GM21360 (cell line): ENCODE measurements around the gene CHPT1.
"Not testable (repeated sequence)": the region's sequence is repeated elsewhere in the genome, so short reads cannot be mapped to it uniquely, and the experiment has no call there.

Source experiments
- ATAC-seq: cut with Tn5 transposase; IDR thresholded peaks from one replicate; pipeline ENCODE4 v1.9.1; 2021; ENCODE audit warnings: mild to moderate bottlenecking, moderate library complexity; ENCODE audit not compliant: unreplicated experiment

CHPT1 gene

DNA sequence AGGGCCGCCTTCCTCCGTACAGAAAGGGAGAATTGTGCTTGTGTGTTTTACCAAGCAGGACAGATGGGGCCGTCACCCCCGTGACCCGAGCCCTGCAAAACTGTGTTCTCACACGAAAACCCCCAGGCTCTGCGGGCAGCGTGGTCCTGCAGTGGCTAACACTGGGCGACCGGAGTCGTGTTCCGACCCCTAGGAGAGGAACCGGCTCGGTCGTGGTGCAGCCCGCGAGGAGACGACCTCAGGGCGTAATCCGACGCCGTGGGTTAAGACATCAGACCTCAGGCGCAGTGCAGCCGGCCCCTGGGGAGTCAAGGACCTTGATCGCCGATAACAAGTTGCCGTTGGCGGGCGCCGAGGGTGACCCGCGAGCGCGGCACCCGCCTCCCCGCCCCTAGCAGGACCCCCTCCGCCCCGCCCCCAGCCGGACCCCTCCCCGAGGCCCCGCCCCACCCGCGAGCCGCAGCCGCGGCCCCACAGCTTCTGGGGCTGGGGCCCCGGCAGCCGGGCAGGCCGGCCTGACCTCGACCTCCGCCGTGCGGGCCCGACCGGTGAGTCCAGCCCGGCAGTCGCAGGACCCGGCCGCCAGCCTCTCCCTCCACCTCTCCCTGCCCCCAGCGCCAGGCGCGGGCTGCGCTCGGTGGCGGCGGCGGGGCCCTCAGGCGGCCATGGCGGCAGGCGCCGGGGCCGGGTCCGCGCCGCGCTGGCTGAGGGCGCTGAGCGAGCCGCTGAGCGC is at the start of gene CHPT1:
Gene CHPT1 (plus strand): TSS at position 444 of the 733 bp plus-strand sequence. CDS start 222 bp downstream, at position 666.
- peak; percentile 53 for ATAC-seq

DNA sequence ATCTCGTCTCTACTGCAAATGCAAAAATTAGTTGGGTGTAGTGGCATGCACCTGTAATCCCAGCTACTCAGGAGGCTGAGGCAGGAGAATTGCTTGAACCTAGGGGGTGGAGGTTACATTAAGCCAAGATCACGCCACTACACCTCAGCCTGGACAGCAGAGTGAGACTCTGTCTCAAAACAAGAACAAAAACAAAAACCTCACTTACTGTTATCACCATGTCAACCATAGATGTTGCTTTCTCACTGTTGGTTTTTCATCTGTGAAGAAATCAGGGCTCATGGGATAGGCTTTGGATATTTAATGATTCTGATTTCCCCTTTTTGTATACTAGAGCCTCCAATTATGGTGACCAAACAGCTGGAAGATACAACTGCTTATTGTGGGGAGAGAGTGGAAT is 49.7 kb upstream of the CHPT1 start:
- no peak for ATAC-seq

DNA sequence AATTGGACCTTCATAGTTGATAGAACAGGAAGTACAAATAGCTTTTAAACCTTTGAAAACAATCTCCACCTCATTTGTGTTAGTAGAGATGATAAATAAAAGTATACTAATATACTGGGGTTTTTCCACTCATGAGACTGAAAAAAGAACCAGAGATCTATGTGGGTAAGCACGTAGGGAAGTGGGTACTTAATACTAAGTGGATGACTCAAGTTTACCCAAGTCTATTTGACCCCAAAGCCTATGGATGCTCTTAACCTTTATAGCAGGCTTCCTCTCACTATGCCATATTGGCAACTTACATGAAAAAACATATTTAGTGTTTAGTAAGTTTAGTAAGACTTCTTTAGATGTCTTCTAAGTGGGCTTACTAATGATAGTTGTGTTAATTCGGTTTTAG is 49.2 kb upstream of the CHPT1 start:
- ATAC-seq = no peak

DNA sequence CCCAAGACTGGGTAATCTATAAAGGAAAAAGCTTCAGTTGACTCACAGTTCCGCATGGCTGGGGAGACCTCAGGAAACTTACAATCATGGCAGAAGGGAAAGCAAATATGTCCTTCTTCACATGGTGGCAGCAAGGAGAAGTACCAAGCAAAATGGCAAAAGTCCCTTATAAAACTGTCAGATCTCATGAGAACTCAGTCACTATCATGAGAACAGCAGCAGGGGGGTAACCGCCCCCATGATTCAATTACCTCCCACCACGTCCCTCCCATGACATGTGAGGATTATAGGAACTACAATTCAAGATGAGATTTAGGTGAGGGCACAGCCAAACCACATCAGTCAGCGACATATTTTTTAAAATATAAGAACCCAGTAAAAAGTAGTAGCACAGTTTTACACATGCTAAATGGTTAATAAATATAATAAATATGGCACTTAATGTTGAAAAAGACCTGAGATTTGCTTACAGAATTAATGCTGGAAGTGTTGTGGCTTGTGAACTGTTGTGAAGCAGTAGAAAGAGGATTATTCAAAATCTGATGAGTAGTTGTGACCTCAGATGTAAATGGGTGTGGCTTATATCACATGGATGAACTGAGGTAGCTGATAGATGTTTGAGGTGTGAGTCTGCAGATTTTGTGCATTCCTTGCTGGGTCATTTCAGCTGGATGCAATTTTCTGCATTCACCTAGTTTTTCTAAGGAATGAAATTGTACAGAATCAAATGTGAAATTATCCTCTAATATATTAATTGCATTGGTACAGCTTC is 46.9 kb upstream of the CHPT1 start:
- no peak for ATAC-seq

DNA sequence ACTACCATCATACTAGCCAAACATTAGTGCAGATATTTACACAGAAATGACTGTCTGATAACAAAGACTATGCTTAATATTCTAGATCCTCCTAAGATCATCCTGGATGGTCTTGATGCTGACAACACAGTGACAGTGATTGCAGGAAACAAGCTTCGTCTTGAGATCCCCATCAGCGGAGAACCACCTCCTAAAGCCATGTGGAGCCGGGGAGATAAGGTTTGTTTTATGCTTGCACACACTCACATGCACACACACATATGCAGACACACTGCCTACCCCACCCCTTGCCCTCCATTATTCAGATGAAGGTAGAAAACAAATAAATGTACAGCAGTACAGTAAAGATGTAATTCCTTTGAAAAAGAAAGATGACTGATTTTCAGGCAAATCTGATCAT is 44.4 kb upstream of the CHPT1 start:
- ATAC-seq = no peak

DNA sequence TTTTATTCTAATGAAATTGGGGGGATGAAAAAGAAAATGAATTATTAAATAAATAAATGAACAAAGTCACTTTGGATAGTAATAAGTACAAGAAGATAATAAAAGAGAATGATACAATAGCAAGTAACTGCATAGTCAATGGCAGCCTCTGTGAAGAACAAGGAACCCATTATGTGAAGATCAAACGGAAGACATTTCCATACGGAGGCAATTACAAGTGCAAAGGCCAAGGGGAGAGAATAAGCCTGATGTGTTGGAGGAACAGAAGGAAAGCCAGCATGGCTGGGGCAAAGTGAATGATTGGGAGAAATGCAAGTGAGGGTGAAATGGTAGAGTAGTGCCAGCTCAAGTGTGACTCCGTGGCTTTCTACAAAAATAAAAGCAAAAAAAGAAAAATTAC is 43.9 kb upstream of the CHPT1 start:
- ATAC-seq = no peak

DNA sequence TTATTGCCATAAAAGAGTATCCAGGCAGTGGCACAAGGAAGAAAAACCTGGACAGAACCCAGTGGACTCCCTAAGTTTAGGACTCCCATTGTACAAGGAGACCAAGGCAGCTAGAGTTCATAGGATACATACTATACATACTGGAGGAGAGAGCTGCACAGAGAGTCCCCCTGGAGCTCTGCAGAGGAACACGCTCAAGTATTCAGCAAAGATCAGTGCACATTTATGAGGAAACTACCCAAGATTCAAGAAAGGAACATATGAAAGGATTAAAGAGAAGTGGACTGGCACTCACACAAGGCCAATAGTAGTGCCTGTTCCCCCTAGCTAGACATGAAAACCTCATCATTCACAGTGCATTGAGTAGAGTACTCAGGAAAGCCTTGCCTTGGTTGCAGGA is 43.0 kb upstream of the CHPT1 start:
- ATAC-seq = no peak

DNA sequence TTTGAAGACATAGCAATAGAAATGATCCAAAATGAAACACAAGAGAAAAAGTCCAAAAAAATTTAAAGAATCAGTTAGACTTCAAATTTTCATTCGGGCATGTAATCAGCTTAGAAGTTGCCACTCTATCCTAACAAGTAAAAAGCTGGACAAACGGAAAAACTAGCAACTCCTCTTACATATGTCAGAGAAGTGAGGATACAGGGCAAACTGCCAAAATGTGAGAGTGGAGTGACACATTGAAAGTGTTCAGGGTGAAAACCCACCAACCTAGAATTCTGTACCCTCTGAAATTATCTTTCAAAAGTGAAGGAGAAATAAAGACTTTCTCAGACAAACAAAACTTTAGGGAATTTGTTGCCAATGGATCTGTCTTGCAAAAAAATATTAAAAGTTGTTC is 42.0 kb upstream of the CHPT1 start:
- ATAC-seq = no peak

DNA sequence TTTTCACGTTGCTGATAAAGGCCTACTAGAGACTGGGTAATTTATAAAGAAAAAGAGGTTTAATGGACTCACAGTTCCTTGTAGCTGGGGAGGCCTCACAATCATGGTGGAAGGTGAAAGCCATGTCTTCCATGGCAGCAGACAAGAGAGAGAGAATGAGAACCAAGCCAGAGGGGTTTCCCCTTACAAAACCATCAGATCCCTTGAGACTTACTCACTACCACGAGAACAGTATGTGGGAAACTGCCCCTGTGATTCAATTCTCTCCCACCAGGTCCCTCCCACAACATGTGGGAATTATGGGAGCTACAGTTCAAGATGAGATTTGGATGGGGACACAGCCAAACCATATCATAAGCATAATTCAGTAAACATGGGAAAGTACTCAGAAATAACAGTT is 36.8 kb upstream of the CHPT1 start:
- ATAC-seq = not testable (repeated sequence)

DNA sequence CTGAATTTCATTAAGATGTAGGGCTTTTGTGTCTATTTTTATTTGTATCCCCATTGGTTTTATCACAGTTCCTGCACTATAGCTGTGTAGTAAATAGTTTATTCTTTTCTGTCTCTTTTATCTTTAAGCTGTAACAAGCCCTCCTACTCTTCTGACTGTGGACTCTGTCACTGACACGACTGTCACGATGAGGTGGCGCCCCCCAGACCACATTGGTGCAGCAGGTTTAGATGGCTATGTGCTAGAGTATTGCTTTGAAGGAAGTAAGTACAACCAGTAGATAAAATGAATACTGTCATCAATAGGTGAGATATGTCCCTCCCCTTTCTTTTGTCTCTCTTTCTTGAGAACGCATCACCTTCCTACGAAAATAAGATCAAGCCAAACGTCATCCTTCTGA is 34.1 kb upstream of the CHPT1 start:
- ATAC-seq = no peak

DNA sequence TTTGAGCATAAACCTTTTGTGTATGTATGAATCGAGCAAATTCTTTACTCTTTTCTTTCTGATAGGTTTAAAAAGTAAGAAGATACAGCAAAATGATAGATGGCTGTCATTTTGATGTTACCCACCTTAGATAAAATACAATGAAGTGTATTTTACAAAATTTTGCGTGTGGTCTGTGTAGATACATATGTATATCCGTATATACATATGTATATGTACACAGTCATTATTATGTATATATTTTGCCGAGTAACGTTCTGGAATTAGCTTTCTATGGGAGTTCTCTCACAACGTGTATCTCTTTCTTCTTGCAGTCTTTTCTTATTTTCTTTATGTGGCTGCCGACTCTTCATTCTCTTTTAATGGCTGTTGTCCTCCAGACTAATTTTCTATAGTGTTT is 32.4 kb upstream of the CHPT1 start:
- ATAC-seq = no peak

DNA sequence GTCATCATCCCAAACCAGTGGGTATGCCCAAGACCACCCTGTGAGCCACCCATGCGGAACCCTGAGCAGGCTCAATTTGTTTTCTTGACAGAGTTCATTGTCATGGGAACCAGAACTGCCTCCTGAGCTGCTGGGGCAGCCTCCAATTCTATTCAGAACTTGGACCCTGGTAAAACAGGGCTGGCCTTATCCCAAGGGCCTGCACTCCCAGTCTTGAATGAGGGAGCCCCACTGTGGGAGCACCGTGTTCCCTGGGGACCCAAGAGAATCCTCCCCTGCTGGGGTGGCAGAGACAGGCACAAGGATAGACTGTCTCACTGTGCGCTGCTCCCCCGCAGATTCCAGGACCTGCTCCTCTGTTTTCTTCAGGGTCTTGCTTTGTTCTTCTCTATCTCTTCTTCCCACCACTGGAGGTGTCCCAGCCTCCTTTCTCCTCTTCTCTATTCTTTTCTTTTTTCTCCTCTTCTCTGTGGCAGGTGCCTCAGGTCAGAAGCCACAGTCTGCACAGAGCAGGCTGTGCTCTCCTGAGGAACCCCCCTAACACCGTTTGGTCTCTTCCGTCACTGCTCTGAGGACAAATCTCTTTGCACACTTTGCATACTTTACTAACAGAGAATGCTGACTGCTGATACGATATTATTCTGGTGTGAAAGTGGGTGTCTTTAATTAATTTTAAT is 31.2 kb upstream of the CHPT1 start:
- ATAC-seq = no peak

DNA sequence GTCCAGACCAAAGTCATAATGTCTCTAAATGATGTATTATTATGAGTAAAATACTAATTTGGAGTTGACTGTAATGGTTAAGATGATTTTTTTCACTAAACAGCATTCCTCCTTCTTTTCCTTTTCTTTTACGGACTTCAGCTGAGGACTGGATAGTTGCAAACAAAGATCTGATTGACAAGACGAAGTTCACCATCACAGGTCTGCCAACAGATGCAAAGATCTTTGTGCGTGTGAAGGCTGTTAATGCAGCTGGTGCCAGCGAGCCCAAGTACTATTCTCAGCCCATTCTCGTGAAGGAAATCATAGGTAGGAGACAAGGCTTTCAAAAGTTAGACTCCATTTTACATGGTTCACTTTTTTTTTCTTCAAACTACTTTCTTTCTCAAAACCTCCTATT is 29.8 kb upstream of the CHPT1 start:
- no peak for ATAC-seq

DNA sequence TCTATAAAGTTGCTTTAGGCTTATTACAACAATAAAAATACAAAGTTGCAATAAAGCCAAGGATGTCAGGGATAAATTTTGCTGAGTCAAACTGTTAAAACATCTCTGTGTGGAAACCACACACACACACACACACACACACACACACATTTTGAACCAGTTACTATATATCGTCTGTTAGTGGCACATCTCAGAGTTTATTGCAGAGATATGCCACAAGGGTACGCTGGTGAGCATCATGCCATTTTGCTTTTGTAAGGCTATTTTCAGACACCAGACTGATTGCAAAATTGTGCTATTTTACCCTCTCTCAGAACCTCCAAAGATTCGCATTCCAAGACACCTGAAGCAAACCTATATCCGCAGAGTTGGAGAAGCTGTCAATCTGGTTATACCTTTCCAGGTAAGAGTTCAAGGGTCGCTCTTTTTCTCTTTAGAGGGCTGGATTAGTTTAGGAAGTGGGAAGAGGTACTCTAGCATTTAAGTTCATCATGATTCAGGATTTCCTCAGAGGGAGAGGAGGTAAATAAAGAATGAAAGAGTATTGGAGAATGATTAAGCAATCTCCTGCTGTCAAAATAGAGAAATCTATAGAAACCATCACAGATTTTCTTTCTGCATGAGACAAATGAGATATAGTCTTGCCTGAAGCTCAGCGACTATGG is 27.3 kb upstream of the CHPT1 start:
- no peak for ATAC-seq

DNA sequence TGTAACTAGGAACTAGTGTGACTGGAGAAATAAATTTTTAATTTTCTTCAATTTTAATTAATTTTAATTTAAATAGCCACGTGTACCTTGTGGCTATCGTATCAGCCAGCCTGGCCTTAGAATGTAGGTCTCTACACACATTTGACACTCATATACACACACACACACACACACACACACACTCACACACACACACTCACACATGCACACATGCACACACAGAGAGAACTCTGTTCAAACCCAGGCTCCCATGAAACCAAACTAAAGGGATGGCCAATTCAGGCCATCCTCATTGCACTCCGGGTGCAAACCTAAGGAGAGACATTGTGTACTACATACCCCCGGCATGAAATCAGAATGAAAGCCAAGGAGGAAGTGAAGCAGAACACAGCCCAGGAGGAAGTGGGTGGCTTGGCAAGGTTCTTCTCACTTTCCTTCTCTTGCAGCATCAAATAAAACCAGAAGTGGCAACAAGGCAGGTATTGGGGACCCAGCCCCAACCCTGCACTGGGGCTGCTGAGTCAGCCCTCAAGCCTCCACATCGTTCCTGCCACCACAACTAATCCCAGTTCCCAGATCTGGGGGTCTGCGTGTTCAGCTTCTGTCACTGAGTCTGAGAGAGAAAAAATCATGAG is 26.2 kb upstream of the CHPT1 start:
- ATAC-seq = peak; percentile 78

DNA sequence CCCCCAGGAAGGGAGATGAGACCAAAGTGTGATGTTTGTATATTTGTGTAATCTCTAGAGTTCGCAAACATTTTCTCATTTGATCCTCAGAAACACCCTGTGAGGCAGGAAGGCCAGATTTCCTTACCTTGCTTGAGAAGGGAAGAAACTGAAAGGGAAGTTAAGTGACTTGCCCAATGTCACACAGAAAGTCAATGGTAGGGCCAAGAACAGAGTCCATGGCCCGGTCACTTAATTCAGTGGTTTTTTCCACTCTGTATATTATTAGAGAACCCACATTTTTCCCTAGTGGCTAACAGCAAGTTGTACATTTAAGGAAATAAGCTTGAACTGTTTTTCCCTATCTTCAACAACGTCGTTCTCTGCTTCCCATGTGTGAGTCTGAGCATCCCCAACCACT is 25.6 kb upstream of the CHPT1 start:
- ATAC-seq = no peak

DNA sequence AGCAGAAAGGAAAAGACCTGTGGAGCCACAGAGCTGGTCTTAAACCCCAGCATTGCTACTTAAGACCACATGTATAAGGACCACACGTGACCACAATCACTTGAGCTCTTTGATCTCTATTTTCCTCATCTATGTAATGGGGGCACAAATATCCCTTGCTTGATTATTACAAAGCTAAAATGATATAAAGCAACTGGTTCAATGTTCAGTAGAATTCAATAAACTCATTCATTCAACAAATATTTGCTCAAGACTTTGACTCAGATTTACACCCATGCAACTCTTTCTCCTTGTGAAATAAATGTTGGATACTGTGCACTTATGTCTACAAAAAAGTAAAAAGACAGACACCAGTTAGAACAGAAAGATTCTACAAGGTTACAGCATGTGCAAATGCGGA is 21.9 kb upstream of the CHPT1 start:
- no peak for ATAC-seq

DNA sequence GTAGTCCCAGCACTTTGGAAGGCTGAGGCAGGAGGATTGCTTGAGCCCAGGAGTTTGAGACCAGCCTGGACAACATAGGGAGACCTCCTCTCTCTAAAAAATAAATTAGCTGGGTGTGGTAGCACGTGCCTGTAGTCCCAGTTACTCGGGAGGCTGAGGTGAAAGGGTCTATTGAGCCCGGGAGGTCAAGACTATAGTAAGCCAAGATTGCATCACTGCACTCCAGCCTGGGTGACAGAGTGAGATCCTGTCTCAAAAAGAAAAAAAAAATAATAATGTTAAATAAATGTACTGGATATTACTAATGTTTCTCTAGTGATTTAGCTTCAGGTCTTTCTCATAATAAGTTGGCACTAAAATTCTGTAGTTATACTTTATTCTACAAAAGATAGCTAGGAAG is 20.9 kb upstream of the CHPT1 start:
- not testable (repeated sequence) for ATAC-seq

DNA sequence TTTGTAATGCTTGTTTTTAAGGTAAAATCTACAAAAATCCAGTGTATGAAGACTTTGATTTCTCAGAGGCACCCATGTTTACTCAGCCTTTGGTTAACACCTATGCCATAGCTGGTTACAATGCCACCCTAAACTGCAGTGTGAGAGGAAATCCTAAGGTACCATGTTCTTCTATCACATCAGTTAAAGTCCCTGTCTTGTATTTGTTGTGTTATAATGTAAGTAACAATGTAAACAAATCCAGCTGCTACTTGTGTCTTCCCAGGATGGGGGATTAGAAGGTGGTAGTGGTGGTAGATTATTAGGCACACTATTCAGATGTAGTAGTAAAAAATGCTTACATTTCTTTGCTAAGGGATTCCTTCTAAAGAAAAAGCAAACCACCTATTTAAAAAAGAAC is 19.4 kb upstream of the CHPT1 start:
- no peak for ATAC-seq

DNA sequence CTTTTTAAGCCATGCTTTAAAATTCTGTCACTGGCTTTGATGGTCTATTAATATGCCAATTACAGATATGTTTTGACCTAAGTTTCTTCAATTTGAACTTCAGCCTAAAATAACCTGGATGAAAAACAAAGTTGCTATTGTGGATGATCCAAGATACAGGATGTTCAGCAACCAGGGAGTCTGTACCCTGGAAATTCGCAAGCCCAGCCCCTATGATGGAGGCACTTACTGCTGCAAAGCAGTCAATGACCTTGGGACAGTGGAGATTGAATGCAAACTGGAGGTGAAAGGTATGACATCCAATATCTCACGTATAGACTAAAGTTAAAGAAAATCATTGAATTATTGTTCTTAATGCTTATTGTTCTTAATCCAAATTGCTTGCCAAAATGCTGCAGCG is 17.2 kb upstream of the CHPT1 start:
- ATAC-seq = no peak

DNA sequence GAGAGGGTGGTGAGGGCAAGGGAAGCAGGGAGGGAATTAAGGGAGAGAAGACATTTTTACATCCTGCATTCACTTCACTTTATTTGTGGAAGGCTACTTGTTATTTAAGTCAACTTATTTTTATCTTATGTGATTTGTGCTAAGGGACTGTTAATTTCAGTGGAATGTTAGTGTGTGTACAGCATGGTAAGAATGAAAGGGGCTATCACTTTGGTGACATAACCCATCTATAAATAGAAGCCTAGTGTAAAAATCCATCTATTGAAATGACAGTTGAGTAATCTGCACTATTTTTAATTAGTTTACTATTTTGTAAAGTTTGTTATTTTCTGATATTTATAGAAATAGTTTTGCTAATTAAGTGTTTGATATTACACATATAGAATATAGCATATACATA is 16.8 kb upstream of the CHPT1 start:
- ATAC-seq = no peak
